Stimulated activated naive CD8-positive, alpha-beta T cell treated with anti-CD3 and anti-CD28 coated beads, Interleukin-15, Interleukin-2, amounts not matched to agents 100 ng/mL and 50 ng/mL, for 24 hours (primary cell): ENCODE results near the gene SLC25A43.
"Not testable (repeated sequence)": the region's sequence is repeated elsewhere in the genome, so short reads cannot be mapped to it uniquely, and the experiment has no call there.

ENCODE experiments used
- H3K27ac Mint-ChIP-seq: one replicate; pipeline ENCODE4 v1.8.0; 2021; ENCODE audit warnings: mild to moderate bottlenecking, mixed read lengths
- H3K27me3 Mint-ChIP-seq: one replicate; pipeline ENCODE4 v1.8.0; 2021; ENCODE audit warnings: mixed read lengths
- H3K36me3 Mint-ChIP-seq: one replicate; pipeline ENCODE4 v1.8.0; 2021; ENCODE audit warnings: low read depth, mixed read lengths
- H3K4me1 Mint-ChIP-seq: one replicate; pipeline ENCODE4 v1.8.0; 2021; ENCODE audit warnings: low read depth, mixed read lengths
- H3K4me3 Mint-ChIP-seq: one replicate; pipeline ENCODE4 v1.8.0; 2021; ENCODE audit warnings: mild to moderate bottlenecking, mixed read lengths
- H3K9me3 Mint-ChIP-seq: one replicate; pipeline ENCODE4 v1.8.0; 2021; ENCODE audit warnings: mixed read lengths

The SLC25A43 gene

GRCh38 chrX:119398974-119399771, at the start of gene SLC25A43:
TSS of gene SLC25A43 (plus strand) at chrX:119399336. CDS start at chrX:119399404, 68 bp downstream.
- peak within 1 kb of the TSS; percentile 85 for H3K27ac Mint-ChIP-seq
- H3K27me3 Mint-ChIP-seq = no peaks in the 10 kb centered on the region
- H3K9me3 Mint-ChIP-seq = no peaks in the 10 kb centered on the region
- H3K36me3 Mint-ChIP-seq = no peaks in the 10 kb centered on the region
- peak within 1 kb of the TSS; percentile 80 for H3K4me3 Mint-ChIP-seq
- H3K4me1 Mint-ChIP-seq = peaks cover 29% of the 10 kb centered on the region

- Mint-ChIP-seq H3K27ac (no peak overlapping the region), H3K9me3 (no peaks in the 10 kb centered on the region), H3K27me3 (peaks cover 4% of the 10 kb centered on the region), H3K4me3 (no peak overlapping the region), H3K4me1 (no peaks in the 10 kb centered on the region), H3K36me3 (no peaks in the 10 kb centered on the region)
Measured at GRCh38 chrX:119359618-119360382, 39.3 kb upstream of the SLC25A43 start.

GRCh38 chrX:119361451-119361850, 37.7 kb upstream of the SLC25A43 start:
- not testable (repeated sequence) for H3K27me3 Mint-ChIP-seq, H3K27ac Mint-ChIP-seq, H3K4me1 Mint-ChIP-seq, H3K36me3 Mint-ChIP-seq, H3K9me3 Mint-ChIP-seq, H3K4me3 Mint-ChIP-seq

- H3K4me1 Mint-ChIP-seq, H3K4me3 Mint-ChIP-seq, H3K27me3 Mint-ChIP-seq, H3K9me3 Mint-ChIP-seq, H3K27ac Mint-ChIP-seq, H3K36me3 Mint-ChIP-seq: not testable (repeated sequence)
Measured at GRCh38 chrX:119362074-119362473, 37.1 kb upstream of the SLC25A43 start.

- Mint-ChIP-seq H3K9me3 (no peaks in the 10 kb centered on the region), H3K27me3 (no peaks in the 10 kb centered on the region), H3K27ac (no peak overlapping the region), H3K4me1 (no peaks in the 10 kb centered on the region), H3K36me3 (no peaks in the 10 kb centered on the region), H3K4me3 (no peak overlapping the region)
Measured at GRCh38 chrX:119363391-119363790, 35.7 kb upstream of the SLC25A43 start.

- not testable (repeated sequence) for H3K4me3 Mint-ChIP-seq, H3K4me1 Mint-ChIP-seq, H3K27ac Mint-ChIP-seq, H3K9me3 Mint-ChIP-seq, H3K36me3 Mint-ChIP-seq
- H3K27me3 Mint-ChIP-seq = peaks cover 10% of the 10 kb centered on the region
Measured at GRCh38 chrX:119371861-119372260, 27.3 kb upstream of the SLC25A43 start.

- H3K4me1 Mint-ChIP-seq = no peaks in the 10 kb centered on the region
- H3K9me3 Mint-ChIP-seq = no peaks in the 10 kb centered on the region
- no peak overlapping the region for H3K27ac Mint-ChIP-seq
- no peak overlapping the region for H3K4me3 Mint-ChIP-seq
- peaks cover 10% of the 10 kb centered on the region for H3K27me3 Mint-ChIP-seq
- no peaks in the 10 kb centered on the region for H3K36me3 Mint-ChIP-seq
Measured at GRCh38 chrX:119374736-119375135, 24.4 kb upstream of the SLC25A43 start.

GRCh38 chrX:119375561-119375960, 23.6 kb upstream of the SLC25A43 start:
- Mint-ChIP-seq H3K4me1 (no peaks in the 10 kb centered on the region), H3K27ac (no peak overlapping the region), H3K9me3 (no peaks in the 10 kb centered on the region), H3K36me3 (no peaks in the 10 kb centered on the region), H3K27me3 (peaks cover 10% of the 10 kb centered on the region), H3K4me3 (no peak overlapping the region)

- Mint-ChIP-seq H3K4me1 (no peaks in the 10 kb centered on the region), H3K27ac (no peak overlapping the region), H3K36me3 (no peaks in the 10 kb centered on the region), H3K4me3 (no peak overlapping the region), H3K9me3 (no peaks in the 10 kb centered on the region), H3K27me3 (peaks cover 10% of the 10 kb centered on the region)
Measured at GRCh38 chrX:119376312-119376711, 22.8 kb upstream of the SLC25A43 start.

- no peaks in the 10 kb centered on the region for H3K4me1 Mint-ChIP-seq
- H3K36me3 Mint-ChIP-seq = no peaks in the 10 kb centered on the region
- no peak overlapping the region for H3K27ac Mint-ChIP-seq
- H3K27me3 Mint-ChIP-seq = no peaks in the 10 kb centered on the region
- no peaks in the 10 kb centered on the region for H3K9me3 Mint-ChIP-seq
- no peak overlapping the region for H3K4me3 Mint-ChIP-seq
Measured at GRCh38 chrX:119381349-119381944, 17.7 kb upstream of the SLC25A43 start.

GRCh38 chrX:119382606-119383005, 16.5 kb upstream of the SLC25A43 start:
- H3K36me3 Mint-ChIP-seq = no peaks in the 10 kb centered on the region
- H3K27ac Mint-ChIP-seq = no peak overlapping the region
- no peaks in the 10 kb centered on the region for H3K27me3 Mint-ChIP-seq
- H3K4me3 Mint-ChIP-seq = no peak overlapping the region
- no peaks in the 10 kb centered on the region for H3K4me1 Mint-ChIP-seq
- H3K9me3 Mint-ChIP-seq = no peaks in the 10 kb centered on the region

GRCh38 chrX:119386685-119387084, 12.5 kb upstream of the SLC25A43 start:
- not testable (repeated sequence) for H3K9me3 Mint-ChIP-seq, H3K27me3 Mint-ChIP-seq, H3K27ac Mint-ChIP-seq, H3K4me3 Mint-ChIP-seq, H3K4me1 Mint-ChIP-seq, H3K36me3 Mint-ChIP-seq

GRCh38 chrX:119387426-119387825, 11.7 kb upstream of the SLC25A43 start:
- not testable (repeated sequence) for H3K27ac Mint-ChIP-seq, H3K9me3 Mint-ChIP-seq, H3K4me1 Mint-ChIP-seq, H3K27me3 Mint-ChIP-seq, H3K36me3 Mint-ChIP-seq, H3K4me3 Mint-ChIP-seq

GRCh38 chrX:119389214-119389613, 9.9 kb upstream of the SLC25A43 start:
- Mint-ChIP-seq H3K4me3 (no peak overlapping the region), H3K4me1 (no peaks in the 10 kb centered on the region), H3K36me3 (no peaks in the 10 kb centered on the region), H3K27ac (no peak overlapping the region), H3K27me3 (no peaks in the 10 kb centered on the region), H3K9me3 (no peaks in the 10 kb centered on the region)

- Mint-ChIP-seq H3K4me3 (no peak overlapping the region), H3K27ac (no peak overlapping the region), H3K9me3 (no peaks in the 10 kb centered on the region), H3K27me3 (no peaks in the 10 kb centered on the region), H3K36me3 (no peaks in the 10 kb centered on the region), H3K4me1 (no peaks in the 10 kb centered on the region)
Measured at GRCh38 chrX:119389871-119390501, 9.2 kb upstream of the SLC25A43 start.
